Measurements from ENCODE around the gene C10orf95.
"Not testable (repeated sequence)": the region's sequence is repeated elsewhere in the genome, so short reads cannot be mapped to it uniquely, and the experiment has no call there.

Gene C10orf95

GRCh38 chr10:102463983-102464382, 12.6 kb upstream of the C10orf95 start:
- no peak for DNase-seq

- no peak for DNase-seq
Observed at GRCh38 chr10:102462512-102463054, 11.2 kb upstream of the C10orf95 start.

- DNase-seq, result peak; percentile 97
Observed at GRCh38 chr10:102461187-102462054, 10.1 kb upstream of the C10orf95 start.

GRCh38 chr10:102460836-102461186, 9.5 kb upstream of the C10orf95 start:
- peak; percentile 69 for DNase-seq

GRCh38 chr10:102458656-102459055, 7.3 kb upstream of the C10orf95 start:
- no peak for DNase-seq

GRCh38 chr10:102457591-102458150, 6.3 kb upstream of the C10orf95 start:
- no peak for DNase-seq

- no peak for DNase-seq
Observed at GRCh38 chr10:102455893-102456471, 4.6 kb upstream of the C10orf95 start.

- DNase-seq, result not testable (repeated sequence)
Observed at GRCh38 chr10:102454662-102455487, 3.5 kb upstream of the C10orf95 start.

GRCh38 chr10:102453502-102453901, 2.2 kb upstream of the C10orf95 start:
- no peak for DNase-seq

GRCh38 chr10:102452672-102453340, 1.5 kb upstream of the C10orf95 start:
- peak; percentile 80 for DNase-seq

- DNase-seq, result peak; percentile 91
Observed at GRCh38 chr10:102450374-102451104, 804 bp downstream of the C10orf95 start.

GRCh38 chr10:102450124-102450373, 1.3 kb downstream of the C10orf95 start:
- DNase-seq, result no peak

- peak; percentile 85 for DNase-seq
Observed at GRCh38 chr10:102449321-102450123, 1.8 kb downstream of the C10orf95 start.

- no peak for DNase-seq
Observed at GRCh38 chr10:102444851-102445250, 6.5 kb downstream of the C10orf95 start.

- DNase-seq, result no peak
Observed at GRCh38 chr10:102438374-102438773, 13.0 kb downstream of the C10orf95 start.

GRCh38 chr10:102437515-102437914, 13.8 kb downstream of the C10orf95 start:
- DNase-seq, result no peak

- no peak for DNase-seq
Observed at GRCh38 chr10:102436312-102436711, 15.0 kb downstream of the C10orf95 start.

- peak; percentile 74 for DNase-seq
Observed at GRCh38 chr10:102435529-102436233, 15.7 kb downstream of the C10orf95 start.

GRCh38 chr10:102435133-102435497, 16.2 kb downstream of the C10orf95 start:
- DNase-seq, result no peak

- DNase-seq, result no peak
Observed at GRCh38 chr10:102434394-102435132, 16.8 kb downstream of the C10orf95 start.
